Stimulated activated CD4-positive, alpha-beta T cell treated with anti-CD3 and anti-CD28 coated beads, Interleukin-4, amount 100 ng/mL, for 24 hours (primary cell): ENCODE data around the gene EPHB1.

Source experiments
- DNase-seq: peaks from one replicate; pipeline ENCODE4 v3.0.0-alpha.2; 2020

EPHB1 gene

GRCh38 chr3:134794950-134795745 lies at the start of gene EPHB1:
Gene EPHB1 (plus strand): TSS chr3:134795260.
- DNase-seq: peak; percentile 57

- no peak for DNase-seq
These were observed 46.4 kb upstream of the EPHB1 start for GRCh38 chr3:134748698-134749097.

GRCh38 chr3:134749174-134749573 lies 45.9 kb upstream of the EPHB1 start:
- DNase-seq: no peak

GRCh38 chr3:134749802-134750553 lies 45.1 kb upstream of the EPHB1 start:
- DNase-seq: no peak

GRCh38 chr3:134751831-134752230 lies 43.2 kb upstream of the EPHB1 start:
- no peak for DNase-seq

- no peak for DNase-seq
These were observed 42.1 kb upstream of the EPHB1 start for GRCh38 chr3:134752761-134753461.

- DNase-seq: no peak
These were observed 40.9 kb upstream of the EPHB1 start for GRCh38 chr3:134753999-134754742.

- DNase-seq: peak; percentile 9
These were observed 40.1 kb upstream of the EPHB1 start for GRCh38 chr3:134754768-134755559.

- no peak for DNase-seq
These were observed 39.2 kb upstream of the EPHB1 start for GRCh38 chr3:134755821-134756220.

GRCh38 chr3:134757549-134758069 lies 37.5 kb upstream of the EPHB1 start:
- DNase-seq: no peak

GRCh38 chr3:134761213-134761612 lies 33.8 kb upstream of the EPHB1 start:
- DNase-seq: no peak

- DNase-seq: no peak
These were observed 33.0 kb upstream of the EPHB1 start for GRCh38 chr3:134762016-134762415.

- no peak for DNase-seq
These were observed 29.6 kb upstream of the EPHB1 start for GRCh38 chr3:134765468-134765867.

GRCh38 chr3:134766290-134766689 lies 28.8 kb upstream of the EPHB1 start:
- no peak for DNase-seq

- no peak for DNase-seq
These were observed 26.9 kb upstream of the EPHB1 start for GRCh38 chr3:134768116-134768515.

- no peak for DNase-seq
These were observed 26.2 kb upstream of the EPHB1 start for GRCh38 chr3:134768837-134769236.

GRCh38 chr3:134769287-134769868 lies 25.7 kb upstream of the EPHB1 start:
- DNase-seq: no peak

- no peak for DNase-seq
These were observed 23.0 kb upstream of the EPHB1 start for GRCh38 chr3:134772011-134772410.

GRCh38 chr3:134772591-134772990 lies 22.5 kb upstream of the EPHB1 start:
- no peak for DNase-seq

- no peak for DNase-seq
These were observed 19.2 kb upstream of the EPHB1 start for GRCh38 chr3:134775831-134776230.

- no peak for DNase-seq
These were observed 18.5 kb upstream of the EPHB1 start for GRCh38 chr3:134776518-134776917.
